Nephron progenitor cell (in vitro differentiated cells): Measurements from ENCODE around the gene FAM170B.

Source experiments
- DNase-seq: peaks from one replicate; pipeline ENCODE4 v3.0.0; 2021
- H3K27ac Mint-ChIP-seq: 2 replicates; pipeline ENCODE4 v1.8.0; 2021; ENCODE audit warnings: mild to moderate bottlenecking, moderate library complexity, mixed read lengths
- H3K27me3 Mint-ChIP-seq: 2 replicates; pipeline ENCODE4 v1.8.0; 2021; ENCODE audit warnings: mild to moderate bottlenecking, low read depth, mixed read lengths; ENCODE audit not compliant: poor library complexity
- H3K36me3 Mint-ChIP-seq: 2 replicates; pipeline ENCODE4 v1.8.0; 2021; ENCODE audit warnings: low read depth, mixed read lengths
- H3K4me1 Mint-ChIP-seq: 2 replicates; pipeline ENCODE4 v1.8.0; 2021; ENCODE audit warnings: mixed read lengths
- H3K4me3 Mint-ChIP-seq: 2 replicates; pipeline ENCODE4 v1.8.0; 2021; ENCODE audit warnings: mild to moderate bottlenecking, moderate library complexity, mixed read lengths
- H3K9me3 Mint-ChIP-seq: 2 replicates; pipeline ENCODE4 v1.8.0; 2021; ENCODE audit warnings: mild to moderate bottlenecking, moderate library complexity, mixed read lengths
- TF ChIP-seq, protein P1 (sequence below): fragments of 200-600 bp; sonication (generic); IDR thresholded peaks from 2 replicates; pipeline ENCODE4 v1.5.0; 2021; ENCODE audit warnings: antibody characterized with exemption

Gene FAM170B

DNA sequence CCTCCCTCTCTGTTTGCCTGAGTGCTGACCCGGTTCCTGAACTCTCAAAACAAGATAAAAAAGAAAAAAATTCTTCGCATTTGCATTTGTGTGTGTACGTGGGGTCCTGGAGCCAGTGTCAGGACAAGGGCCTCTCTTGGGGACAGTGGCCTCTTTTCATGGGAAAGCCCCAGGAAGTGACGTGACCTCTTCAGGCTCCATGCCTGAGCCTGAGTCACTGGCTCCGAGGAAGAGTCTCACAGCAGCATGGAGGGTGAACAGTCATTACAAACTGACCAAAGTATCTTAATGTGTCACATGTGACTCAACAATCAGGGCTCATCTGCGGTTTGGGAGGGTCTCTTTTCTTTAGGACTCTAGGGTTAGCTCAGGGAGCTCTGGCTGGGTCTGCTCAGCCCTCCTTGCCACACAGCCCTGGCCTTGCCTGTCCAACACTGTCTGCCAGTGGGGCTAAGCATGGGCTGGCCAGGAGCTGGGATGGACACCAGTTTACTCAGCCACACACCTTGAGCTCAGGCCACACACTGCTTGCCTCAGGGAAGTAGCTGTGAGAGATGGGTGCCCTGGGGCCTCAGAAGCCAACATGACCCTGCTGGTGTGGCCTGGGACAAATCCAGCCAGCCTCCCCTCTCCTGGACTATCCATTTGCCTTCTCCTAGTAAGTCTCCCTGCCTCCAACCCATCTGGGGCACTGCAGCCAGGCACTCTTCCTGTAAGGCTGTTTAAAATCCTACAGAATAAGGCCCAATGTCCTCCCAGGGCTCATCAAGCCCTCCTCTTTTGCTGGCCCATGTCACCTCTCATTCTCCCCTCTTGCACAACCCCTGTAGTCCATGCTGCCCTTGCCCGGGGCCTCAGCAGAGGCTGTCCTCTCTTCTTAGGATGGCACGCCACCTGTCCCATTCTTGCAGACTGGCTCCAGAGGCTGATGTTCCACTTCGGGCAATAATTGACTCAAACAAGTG is 43.9 kb upstream of the FAM170B start:
- no peaks in the 10 kb centered on the region for H3K9me3 Mint-ChIP-seq
- no peak overlapping the region for H3K27ac Mint-ChIP-seq
- no peak for DNase-seq
- TF ChIP-seq, protein P1, sequence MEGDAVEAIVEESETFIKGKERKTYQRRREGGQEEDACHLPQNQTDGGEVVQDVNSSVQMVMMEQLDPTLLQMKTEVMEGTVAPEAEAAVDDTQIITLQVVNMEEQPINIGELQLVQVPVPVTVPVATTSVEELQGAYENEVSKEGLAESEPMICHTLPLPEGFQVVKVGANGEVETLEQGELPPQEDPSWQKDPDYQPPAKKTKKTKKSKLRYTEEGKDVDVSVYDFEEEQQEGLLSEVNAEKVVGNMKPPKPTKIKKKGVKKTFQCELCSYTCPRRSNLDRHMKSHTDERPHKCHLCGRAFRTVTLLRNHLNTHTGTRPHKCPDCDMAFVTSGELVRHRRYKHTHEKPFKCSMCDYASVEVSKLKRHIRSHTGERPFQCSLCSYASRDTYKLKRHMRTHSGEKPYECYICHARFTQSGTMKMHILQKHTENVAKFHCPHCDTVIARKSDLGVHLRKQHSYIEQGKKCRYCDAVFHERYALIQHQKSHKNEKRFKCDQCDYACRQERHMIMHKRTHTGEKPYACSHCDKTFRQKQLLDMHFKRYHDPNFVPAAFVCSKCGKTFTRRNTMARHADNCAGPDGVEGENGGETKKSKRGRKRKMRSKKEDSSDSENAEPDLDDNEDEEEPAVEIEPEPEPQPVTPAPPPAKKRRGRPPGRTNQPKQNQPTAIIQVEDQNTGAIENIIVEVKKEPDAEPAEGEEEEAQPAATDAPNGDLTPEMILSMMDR, result no peak
- H3K27me3 Mint-ChIP-seq, result peaks cover 11% of the 10 kb centered on the region
- H3K4me3 Mint-ChIP-seq, result no peak overlapping the region
- no peaks in the 10 kb centered on the region for H3K36me3 Mint-ChIP-seq
- H3K4me1 Mint-ChIP-seq, result peaks cover 18% of the 10 kb centered on the region

DNA sequence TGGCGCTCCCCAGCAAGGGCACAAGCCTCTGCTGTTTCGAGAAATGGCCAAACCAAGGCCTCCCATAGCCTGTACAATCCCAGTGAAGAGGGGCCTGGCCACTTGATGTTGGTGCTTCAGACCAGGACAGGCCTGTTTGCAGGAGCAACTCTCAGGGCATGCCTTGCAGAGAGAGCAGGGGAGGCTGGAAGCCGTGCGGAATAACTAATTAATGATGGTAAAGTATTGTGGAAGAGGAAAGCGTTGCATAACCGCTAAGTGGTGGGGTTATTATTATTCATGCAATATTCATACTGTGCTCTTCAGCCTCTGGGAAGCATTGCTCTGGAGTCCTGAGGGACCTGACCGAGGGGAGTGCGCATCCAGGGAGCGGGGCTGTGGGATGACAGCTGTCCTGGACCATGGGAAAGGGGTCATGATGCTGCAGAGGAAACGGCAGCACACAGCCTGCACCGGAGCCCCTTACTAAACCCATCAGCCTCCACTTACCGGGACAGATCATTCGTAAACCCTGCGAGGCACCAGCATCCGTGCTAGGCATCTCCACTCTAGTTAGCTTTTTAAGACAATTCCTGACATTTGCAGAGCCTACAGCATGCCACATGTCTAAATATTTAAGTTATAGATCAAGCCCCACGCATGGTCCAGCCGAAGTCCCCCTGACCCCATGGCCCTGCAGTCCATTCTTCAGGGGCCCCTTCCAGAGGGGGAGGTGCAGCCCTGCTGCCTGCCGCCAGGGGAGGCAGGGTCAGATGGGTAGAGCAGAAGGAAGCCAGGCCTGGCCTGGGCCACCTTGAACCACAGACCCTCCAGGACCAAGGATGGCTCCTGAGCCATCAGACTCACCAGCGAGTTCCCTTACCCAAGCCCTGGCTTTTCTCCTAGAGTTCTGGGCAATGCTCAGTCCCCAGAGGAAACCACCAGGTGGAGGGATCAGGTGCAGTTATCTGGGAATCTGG is 42.8 kb upstream of the FAM170B start:
- Mint-ChIP-seq H3K36me3 (no peaks in the 10 kb centered on the region), H3K9me3 (no peaks in the 10 kb centered on the region), H3K27me3 (peaks cover 15% of the 10 kb centered on the region), H3K4me3 (no peak overlapping the region), H3K4me1 (peaks cover 18% of the 10 kb centered on the region), H3K27ac (no peak overlapping the region)
- no peak for DNase-seq
- TF ChIP-seq, protein P1, result no peak

DNA sequence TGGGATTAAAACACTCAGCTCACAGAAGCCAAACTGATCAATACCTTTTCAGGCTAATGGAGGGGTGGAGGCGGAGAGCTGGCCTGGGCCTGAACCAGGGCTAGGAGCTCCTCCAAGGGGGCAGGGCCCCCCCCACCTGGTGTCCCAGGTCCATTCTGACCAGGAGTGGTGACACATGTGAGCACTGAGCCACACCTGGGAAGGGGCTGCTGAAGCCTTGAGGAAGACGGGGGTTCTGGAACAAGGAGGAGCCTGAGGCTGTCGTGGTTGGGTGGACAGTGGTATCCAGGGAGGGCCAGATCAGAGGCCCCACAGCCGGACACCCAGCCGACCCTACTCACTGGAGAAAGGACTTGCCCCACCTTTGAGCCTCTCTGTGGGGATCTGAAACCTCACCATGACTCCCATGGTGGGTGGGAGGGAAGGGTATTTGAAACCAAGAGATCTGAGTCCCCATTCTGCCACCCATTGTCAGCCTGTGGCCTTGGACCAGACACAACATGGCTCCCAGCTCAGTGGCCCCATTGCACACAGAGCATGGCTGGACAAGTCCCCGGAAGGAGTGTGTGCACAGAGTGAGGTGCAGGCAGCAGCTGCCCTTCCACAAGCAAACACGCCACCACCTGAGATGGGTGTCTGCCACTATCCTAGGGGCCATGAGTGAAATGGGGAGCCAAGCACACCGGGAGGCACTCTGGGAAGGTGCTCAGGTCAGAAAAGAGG is 41.9 kb upstream of the FAM170B start:
- no peak overlapping the region for H3K27ac Mint-ChIP-seq
- no peaks in the 10 kb centered on the region for H3K36me3 Mint-ChIP-seq
- no peak for DNase-seq
- peaks cover 18% of the 10 kb centered on the region for H3K4me1 Mint-ChIP-seq
- H3K4me3 Mint-ChIP-seq, result no peak overlapping the region
- H3K9me3 Mint-ChIP-seq, result no peaks in the 10 kb centered on the region
- peaks cover 15% of the 10 kb centered on the region for H3K27me3 Mint-ChIP-seq
- TF ChIP-seq, protein P1, result no peak

DNA sequence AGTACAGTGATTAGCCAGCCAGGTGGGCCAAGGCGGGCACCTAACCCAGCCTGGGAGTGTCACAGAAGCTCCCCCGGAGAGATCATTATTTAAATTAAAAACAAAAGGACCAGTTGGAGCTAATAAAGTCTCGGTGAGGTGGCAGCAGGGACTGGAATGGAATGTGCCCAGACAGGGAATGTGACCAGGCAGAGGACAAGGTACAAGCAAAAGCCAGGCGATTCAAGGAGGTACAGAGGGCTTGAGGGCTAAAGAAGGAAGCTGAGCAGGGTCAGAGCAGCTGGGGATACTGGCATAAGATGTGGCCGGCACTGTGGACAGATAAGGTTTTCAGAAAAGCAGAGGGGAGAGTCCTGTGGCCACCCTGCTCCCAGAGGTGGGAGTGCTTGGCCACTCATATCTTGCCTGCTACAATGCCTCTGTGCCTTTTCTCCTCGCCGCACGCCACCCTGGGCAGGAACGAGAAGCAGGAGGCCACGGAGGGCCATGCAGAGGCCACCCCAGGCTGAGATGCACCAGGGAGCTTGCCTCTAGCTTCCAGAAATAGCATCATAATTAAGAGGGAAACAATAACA is 41.2 kb upstream of the FAM170B start:
- Mint-ChIP-seq H3K27me3 (peaks cover 15% of the 10 kb centered on the region), H3K4me3 (no peak overlapping the region), H3K36me3 (no peaks in the 10 kb centered on the region), H3K27ac (peak overlapping the region; percentile 77), H3K9me3 (no peaks in the 10 kb centered on the region), H3K4me1 (peaks cover 18% of the 10 kb centered on the region)
- TF ChIP-seq, protein P1, result no peak
- DNase-seq, result no peak

DNA sequence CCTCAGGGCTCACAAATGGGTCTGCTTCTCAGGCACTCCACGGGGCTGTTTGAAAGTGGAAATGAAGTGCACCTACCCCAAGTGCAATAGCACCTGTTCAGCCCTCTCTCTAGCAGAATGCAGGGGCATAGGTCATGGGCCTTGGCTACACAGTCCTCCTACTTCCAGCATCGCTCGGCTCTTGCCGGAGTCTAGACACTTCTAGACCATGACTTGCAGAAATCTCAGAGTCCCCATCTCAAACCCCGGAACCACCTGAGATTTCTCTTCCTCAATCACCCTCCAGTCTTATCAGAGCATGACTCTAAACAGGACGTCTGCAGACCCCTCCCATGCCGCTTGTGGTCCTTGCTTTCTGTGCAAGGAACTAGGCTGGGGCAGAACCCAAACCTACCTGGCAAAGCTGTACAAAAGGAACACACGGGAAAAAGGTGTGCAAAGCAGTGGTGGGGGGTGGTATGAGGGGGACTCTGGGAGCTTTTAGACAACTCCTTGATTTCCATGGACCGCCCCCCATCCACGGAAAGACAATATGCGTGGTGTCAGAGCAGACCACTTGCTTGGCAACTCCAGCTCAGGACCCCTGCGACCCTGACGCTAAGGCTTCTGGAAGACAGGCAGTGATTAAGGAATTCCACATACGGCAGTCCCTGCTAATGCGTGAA is 40.6 kb upstream of the FAM170B start:
- H3K9me3 Mint-ChIP-seq, result no peaks in the 10 kb centered on the region
- peaks cover 15% of the 10 kb centered on the region for H3K27me3 Mint-ChIP-seq
- peaks cover 18% of the 10 kb centered on the region for H3K4me1 Mint-ChIP-seq
- peak overlapping the region; percentile 77 for H3K27ac Mint-ChIP-seq
- TF ChIP-seq, protein P1, result no peak
- no peaks in the 10 kb centered on the region for H3K36me3 Mint-ChIP-seq
- no peak overlapping the region for H3K4me3 Mint-ChIP-seq
- no peak for DNase-seq
